DOHH2 (cell line): ENCODE data around the gene HAT1.

Experiments
- H3F3A ChIP-seq: fragments of 200-600 bp; sonication (generic), shearing (Covaris generic); 2 replicates; pipeline ENCODE4 v1.6.0; 2016; ENCODE audit warnings: antibody characterized with exemption, mild to moderate bottlenecking; ENCODE audit not compliant: control insufficient read depth, insufficient read depth
- H3K27ac ChIP-seq: fragments of 200-600 bp; sonication (generic); 2 replicates; pipeline ENCODE4 v1.5.1; 2014; ENCODE audit warnings: low read depth, mild to moderate bottlenecking, low read length, moderate library complexity
- H3K27me3 ChIP-seq: fragments of 200-600 bp; sonication (generic); 2 replicates; pipeline ENCODE4 v1.6.1; 2014; ENCODE audit warnings: mild to moderate bottlenecking, low read length, mixed read lengths; ENCODE audit not compliant: control insufficient read depth
- H3K36me3 ChIP-seq: fragments of 200-600 bp; sonication (generic); 2 replicates; pipeline ENCODE4 v1.6.1; 2014; ENCODE audit warnings: mild to moderate bottlenecking, low read length, moderate library complexity, mixed read lengths; ENCODE audit not compliant: control insufficient read depth
- H3K4me1 ChIP-seq: fragments of 200-600 bp; sonication (generic); 2 replicates; pipeline ENCODE4 v1.6.1; 2014; ENCODE audit warnings: mild to moderate bottlenecking, low read length, mixed read lengths; ENCODE audit not compliant: control insufficient read depth
- H3K4me2 ChIP-seq: fragments of 200-600 bp; sonication (generic); 2 replicates; pipeline ENCODE4 v1.6.0; 2014; ENCODE audit warnings: mild to moderate bottlenecking, low read length, moderate library complexity
- H3K4me3 ChIP-seq: fragments of 200-600 bp; sonication (generic); 2 replicates; pipeline ENCODE4 v1.5.1; 2014; ENCODE audit warnings: mild to moderate bottlenecking, low read length, mixed read lengths
- H3K79me2 ChIP-seq: fragments of 200-600 bp; sonication (generic); 2 replicates; pipeline ENCODE4 v1.6.1; 2014; ENCODE audit warnings: mild to moderate bottlenecking, low read length, mixed read lengths; ENCODE audit not compliant: control insufficient read depth
- H3K9me2 ChIP-seq: fragments of 200-600 bp; sonication (generic); replicated peaks from 2 replicates; pipeline ENCODE4 v1.6.1; 2014; ENCODE audit warnings: mild to moderate bottlenecking, low read length, mixed read lengths; ENCODE audit not compliant: control insufficient read depth
- H3K9me3 ChIP-seq: fragments of 200-600 bp; sonication (generic); 2 replicates; pipeline ENCODE4 v1.6.1; 2014; ENCODE audit warnings: antibody characterized with exemption, low read length, mixed read lengths; ENCODE audit not compliant: control insufficient read depth, insufficient read depth
- H4K20me1 ChIP-seq: fragments of 200-600 bp; sonication (generic); 2 replicates; pipeline ENCODE4 v1.6.0; 2014; ENCODE audit warnings: low read depth, mild to moderate bottlenecking, antibody characterized with exemption, low read length, moderate library complexity; ENCODE audit not compliant: control insufficient read depth, insufficient read depth
- CTCF ChIP-seq: fragments of 200-600 bp; sonication (generic); IDR thresholded peaks from one replicate; pipeline ENCODE4 v1.5.1; 2014; ENCODE audit warnings: antibody characterized with exemption, mild to moderate bottlenecking, low read depth, low read length; ENCODE audit not compliant: poor library complexity, severe bottlenecking
- EZH2phosphoT487 ChIP-seq: fragments of 200-600 bp; sonication (generic); IDR thresholded peaks from 2 replicates; pipeline ENCODE4 v1.6.1; 2017; ENCODE audit warnings: borderline replicate concordance, mild to moderate bottlenecking, antibody characterized with exemption, low read length, moderate library complexity, mixed read lengths

The HAT1 gene

GRCh38 chr2:171943869-171944268 lies 21.6 kb downstream of the HAT1 start:
- H3F3A ChIP-seq = no peaks in the 10 kb centered on the region
- H3K27me3 ChIP-seq = no peaks in the 10 kb centered on the region
- H3K4me3 ChIP-seq = no peak overlapping the region
- peaks cover 10% of the 10 kb centered on the region; the same call in 1 of the 2 replicates for H3K36me3 ChIP-seq
- peaks cover 61% of the 10 kb centered on the region for H3K79me2 ChIP-seq
- no peaks in the 10 kb centered on the region for H3K9me2 ChIP-seq
- no peaks in the 10 kb centered on the region for H3K4me1 ChIP-seq
- no peak overlapping the region for H3K4me2 ChIP-seq
- H4K20me1 ChIP-seq = 0 out of 2 replicates have a peak, but pooled peaks cover 3% of the 10 kb centered on the region
- H3K9me3 ChIP-seq = no peaks in the 10 kb centered on the region
- no peak overlapping the region for H3K27ac ChIP-seq
- TF ChIP-seq EZH2phosphoT487 = no peak
- no peak for TF ChIP-seq CTCF

- Histone ChIP-seq H3K4me2 (no peak overlapping the region), H3K9me2 (no peaks in the 10 kb centered on the region), H3K79me2 (0 out of 2 replicates have a peak, but pooled peaks cover 4% of the 10 kb centered on the region)
Observed at GRCh38 chr2:171952276-171952675, 30.0 kb downstream of the HAT1 start.

GRCh38 chr2:171952748-171953147 lies 30.5 kb downstream of the HAT1 start:
- Histone ChIP-seq H3K27ac (no peak overlapping the region), H3K9me2 (no peaks in the 10 kb centered on the region), H3K4me3 (no peak overlapping the region), H3K4me2 (no peak overlapping the region), H3K27me3 (no peaks in the 10 kb centered on the region), H3K36me3 (peaks cover 25% of the 10 kb centered on the region), H4K20me1 (no peaks in the 10 kb centered on the region), H3K79me2 (0 out of 2 replicates have a peak, but pooled peaks cover 4% of the 10 kb centered on the region), H3K9me3 (no peaks in the 10 kb centered on the region), H3K4me1 (no peaks in the 10 kb centered on the region), H3F3A (no peaks in the 10 kb centered on the region)
- TF ChIP-seq CTCF = no peak
- no peak for TF ChIP-seq EZH2phosphoT487

More at GRCh38 chr2:171952276-171952675, 30.0 kb downstream of the HAT1 start:
- Histone ChIP-seq H3F3A (no peaks in the 10 kb centered on the region), H3K4me3 (no peak overlapping the region), H3K27me3 (no peaks in the 10 kb centered on the region), H3K27ac (no peak overlapping the region), H4K20me1 (no peaks in the 10 kb centered on the region), H3K9me3 (no peaks in the 10 kb centered on the region), H3K4me1 (no peaks in the 10 kb centered on the region), H3K36me3 (peaks cover 23% of the 10 kb centered on the region)
- TF ChIP-seq CTCF = no peak
- no peak for TF ChIP-seq EZH2phosphoT487
